ENCODE measurements around the gene PITPNM1. TPM values are rescaled to one million over a fixed set of nuclear protein-coding genes. Genes with fewer than 3 reads are reported as not detected.
"Not testable (repeated sequence)": the region's sequence is repeated elsewhere in the genome, so short reads cannot be mapped to it uniquely, and the experiment has no call there.

Gene PITPNM1
- polyA plus RNA-seq, 3 donors = 11.5 to 22.8 (median 11.7) TPM

DNA sequence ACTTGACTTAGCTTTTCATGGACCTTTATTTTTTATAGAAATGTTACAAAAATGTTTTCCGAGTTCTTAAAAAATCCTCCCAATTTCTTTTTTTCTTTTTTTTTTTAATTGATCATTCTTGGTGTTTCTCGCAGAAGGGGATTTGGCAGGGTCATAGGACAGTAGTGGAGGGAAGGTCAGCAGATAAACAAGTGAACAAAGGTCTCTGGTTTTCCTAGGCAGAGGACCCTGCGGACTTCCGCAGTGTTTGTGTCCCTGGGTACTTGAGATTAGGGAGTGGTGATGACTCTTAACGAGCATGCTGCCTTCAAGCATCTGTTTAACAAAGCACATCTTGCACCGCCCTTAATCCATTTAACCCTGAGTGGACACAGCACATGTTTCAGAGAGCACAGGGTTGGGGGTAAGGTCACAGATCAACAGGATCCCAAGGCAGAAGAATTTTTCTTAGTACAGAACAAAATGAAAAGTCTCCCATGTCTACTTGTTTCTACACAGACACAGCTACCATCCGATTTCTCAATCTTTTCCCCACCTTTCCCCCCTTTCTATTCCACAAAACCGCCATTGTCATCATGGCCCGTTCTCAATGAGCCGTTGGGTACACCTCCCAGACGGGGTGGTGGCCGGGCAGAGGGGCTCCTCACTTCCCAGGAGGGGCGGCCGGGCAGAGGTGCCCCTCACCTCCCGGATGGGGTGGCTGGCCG, 27.7 kb downstream of the PITPNM1 start:
- WGBS, 3 donors = 81 to 84% (median 82%) methylated on average over 12 of the region's 16 CpGs
- H3K27ac ChIP-seq (ENCODE audit: low read depth, low read length) = not testable (repeated sequence)

DNA sequence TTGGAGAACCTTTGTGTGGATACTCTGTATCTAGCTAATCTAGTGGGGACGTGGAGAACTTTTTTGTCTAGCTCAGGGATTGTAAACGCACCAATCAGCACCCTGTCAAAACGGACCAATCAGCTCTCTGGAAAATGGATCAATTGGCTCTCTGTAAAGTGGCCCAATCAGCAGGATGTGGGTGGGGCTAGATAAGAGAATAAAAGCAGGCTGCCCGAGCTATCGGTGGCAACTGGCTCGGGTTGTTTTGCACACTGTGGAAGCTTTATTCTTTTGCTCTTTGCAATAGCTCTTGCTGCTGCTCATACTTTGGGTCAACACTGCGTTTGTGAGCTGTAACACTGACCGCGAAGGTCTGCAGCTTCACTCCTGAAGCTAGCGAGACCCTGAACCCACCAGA, 28.5 kb downstream of the PITPNM1 start:
- WGBS, 3 donors = 69 to 87% (median 85%) methylated on average over 10 of the region's 10 CpGs
- not testable (repeated sequence) for H3K27ac ChIP-seq (ENCODE audit: low read depth, low read length)

DNA sequence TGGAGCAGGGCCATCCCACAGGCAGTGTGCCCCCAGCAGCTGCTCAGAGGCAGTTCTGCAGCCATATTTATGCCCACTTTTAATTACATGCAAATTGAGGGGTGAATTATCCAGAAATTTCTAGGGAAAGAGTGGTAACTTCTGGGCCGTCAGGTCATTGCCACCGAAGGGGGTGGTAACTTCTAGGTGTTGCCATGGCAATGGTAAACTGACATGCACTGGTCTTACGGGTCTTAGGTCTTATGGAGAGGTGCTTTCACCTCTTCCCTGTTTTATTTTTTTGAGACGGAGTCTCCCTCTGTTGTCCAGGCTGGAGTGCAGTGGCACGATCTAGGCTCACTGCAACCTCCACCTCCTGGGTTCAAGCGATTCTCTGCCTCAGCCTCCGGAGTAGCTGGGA, 32.3 kb downstream of the PITPNM1 start:
- no peak overlapping the region for H3K27ac ChIP-seq (ENCODE audit: low read depth, low read length)
- WGBS, 3 donors = 80 to 83% (median 82%) methylated on average over 7 of the region's 7 CpGs

DNA sequence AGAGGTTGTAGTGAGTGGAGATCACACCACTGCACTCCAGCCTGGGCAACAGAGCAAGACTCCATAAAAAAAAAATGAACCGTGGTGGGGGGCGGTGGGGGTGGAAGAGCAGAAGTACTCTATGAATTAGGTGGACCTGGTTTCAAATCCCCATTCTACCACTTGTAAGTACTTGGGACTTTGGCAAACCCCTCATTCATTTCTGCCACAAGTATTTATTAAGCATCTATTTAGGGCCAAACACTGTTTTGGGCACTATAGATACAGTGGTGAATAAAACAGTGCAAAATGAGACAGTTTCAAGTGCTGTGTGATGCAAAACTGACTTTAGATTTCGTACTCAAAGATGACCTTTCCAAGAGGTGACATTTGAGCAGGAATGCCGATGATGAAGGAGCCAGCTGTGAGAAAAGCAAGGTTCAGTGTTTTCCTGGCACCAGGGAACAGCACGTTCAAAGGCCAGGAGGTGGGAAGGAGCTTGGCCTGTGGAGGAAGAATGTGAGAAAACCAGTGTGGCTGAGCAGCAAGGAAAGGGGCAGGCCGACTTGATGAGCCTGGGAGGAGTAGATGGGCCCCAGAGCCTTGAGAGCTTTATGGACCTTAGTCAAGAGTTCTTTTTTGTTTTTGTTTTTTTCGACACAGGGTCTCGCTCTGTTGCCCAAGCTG, 34.7 kb downstream of the PITPNM1 start:
- WGBS, 3 donors = 83 to 87% (median 85%) methylated on average over 8 of the region's 8 CpGs

DNA sequence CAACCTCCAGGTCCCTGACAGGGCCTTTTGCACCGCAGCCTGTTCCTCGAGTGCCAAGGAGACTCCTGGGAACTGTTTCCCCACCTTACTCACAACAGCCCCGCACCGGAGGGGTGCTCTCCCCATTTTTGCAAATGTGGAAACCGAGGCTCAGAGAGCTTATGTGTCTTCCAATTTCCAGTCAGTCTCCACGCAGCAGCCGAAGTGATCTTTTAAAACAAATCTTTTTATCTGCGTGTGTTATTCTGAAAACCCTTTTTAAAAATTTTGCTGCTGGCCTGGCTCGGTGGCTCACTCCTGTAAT, 35.7 kb downstream of the PITPNM1 start:
- 9 to 12% (median 10%) methylated on average over 9 of the region's 9 CpGs for WGBS, 3 donors
- peak overlapping the region; percentile 60 for H3K27ac ChIP-seq (ENCODE audit: low read depth, low read length)

More for the DNA sequence above, 34.7 kb downstream of the PITPNM1 start:
- no peak overlapping the region for H3K27ac ChIP-seq (ENCODE audit: low read depth, low read length)

DNA sequence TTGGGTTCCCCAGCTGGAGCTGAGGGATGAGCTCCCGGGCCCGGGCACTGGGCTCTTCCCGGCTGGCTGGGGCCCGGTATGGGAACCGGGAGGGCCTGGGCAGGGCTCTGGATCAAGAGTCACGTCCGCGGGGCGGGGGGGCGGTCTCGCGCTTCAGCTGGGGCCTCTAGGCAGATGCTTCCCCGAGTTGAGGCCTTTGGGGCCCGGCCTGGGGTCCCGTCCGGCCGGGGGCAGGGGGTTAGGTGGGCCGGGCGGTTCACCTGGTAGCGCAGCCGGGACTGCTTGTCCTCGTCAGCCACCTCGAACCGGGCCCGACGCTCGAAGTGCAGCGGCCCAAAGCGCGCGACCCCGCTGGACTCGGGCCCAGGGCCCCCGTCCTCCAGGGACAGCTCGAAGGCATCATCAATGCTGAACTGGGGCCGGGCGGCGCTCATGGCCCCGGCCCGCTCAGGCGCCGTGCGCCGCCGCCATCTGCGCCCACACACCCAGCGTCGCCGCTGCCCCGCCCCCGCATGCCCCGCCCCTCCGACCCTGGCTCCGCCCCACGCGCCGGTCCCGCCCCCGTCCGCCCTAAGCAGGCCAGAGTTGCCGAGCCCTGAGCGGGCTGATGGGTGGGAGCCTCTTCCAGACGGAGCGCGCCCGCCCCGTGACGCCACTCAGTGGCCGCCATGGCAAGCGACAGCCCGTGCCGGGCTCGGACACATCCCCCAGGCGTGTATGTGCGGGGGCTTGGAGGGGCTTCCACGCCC, 36.2 kb downstream of the PITPNM1 start, which contains the start of gene TMEM134:
Gene TMEM134 (minus strand): TSS at position 493 of the 749 bp plus-strand sequence. CDS start 59 bp downstream, at position 434.
- H3K27ac ChIP-seq (ENCODE audit: low read depth, low read length) = peak within 1 kb of the TSS; percentile 60
- 0 to 1% (median 1%) methylated on average over 55 to 76 of the region's 76 CpGs for WGBS, 3 donors

DNA sequence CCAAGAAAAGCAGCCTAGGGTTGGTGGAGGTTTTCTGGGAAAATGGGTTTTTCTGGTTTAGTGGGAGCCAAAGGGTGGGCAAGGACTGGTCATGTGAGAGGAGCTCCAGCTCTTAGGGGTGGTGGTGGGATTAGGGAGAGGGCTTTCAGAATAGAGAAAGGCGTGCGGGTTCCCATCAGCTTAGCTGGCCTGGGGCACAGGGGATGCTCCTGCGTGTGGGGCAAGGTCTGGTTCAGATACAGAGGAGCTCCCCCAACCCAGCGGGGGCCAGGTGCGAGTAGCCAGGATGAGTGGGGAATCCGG, 36.8 kb downstream of the PITPNM1 start:
- no peak overlapping the region for H3K27ac ChIP-seq (ENCODE audit: low read depth, low read length)
- WGBS, 3 donors = 0 to 4% (median 2%) methylated on average over 4 to 6 of the region's 6 CpGs

DNA sequence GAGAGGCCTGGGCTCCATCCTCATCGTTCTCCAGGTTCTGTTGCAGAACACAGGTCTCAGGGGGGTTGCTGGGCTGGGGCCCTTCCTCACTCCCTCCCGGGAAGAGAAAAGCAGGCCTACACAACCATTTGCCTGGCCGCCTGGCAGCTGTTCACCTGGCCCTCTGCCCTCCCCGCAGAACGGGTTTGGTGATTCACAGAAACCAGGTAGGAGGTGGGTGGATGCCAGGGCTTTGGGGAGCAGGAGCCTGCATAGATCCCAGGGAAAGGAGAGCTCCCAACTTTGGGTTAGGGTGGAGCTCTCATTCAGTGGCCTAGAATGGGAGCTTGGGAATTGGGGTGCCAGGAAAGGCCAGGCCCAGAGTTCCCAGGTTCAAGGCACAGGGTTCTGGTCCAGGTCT, 37.1 kb downstream of the PITPNM1 start:
- WGBS, 3 donors = 14 to 34% (median 31%) methylated on average over 5 of the region's 5 CpGs
- no peak overlapping the region for H3K27ac ChIP-seq (ENCODE audit: low read depth, low read length)

DNA sequence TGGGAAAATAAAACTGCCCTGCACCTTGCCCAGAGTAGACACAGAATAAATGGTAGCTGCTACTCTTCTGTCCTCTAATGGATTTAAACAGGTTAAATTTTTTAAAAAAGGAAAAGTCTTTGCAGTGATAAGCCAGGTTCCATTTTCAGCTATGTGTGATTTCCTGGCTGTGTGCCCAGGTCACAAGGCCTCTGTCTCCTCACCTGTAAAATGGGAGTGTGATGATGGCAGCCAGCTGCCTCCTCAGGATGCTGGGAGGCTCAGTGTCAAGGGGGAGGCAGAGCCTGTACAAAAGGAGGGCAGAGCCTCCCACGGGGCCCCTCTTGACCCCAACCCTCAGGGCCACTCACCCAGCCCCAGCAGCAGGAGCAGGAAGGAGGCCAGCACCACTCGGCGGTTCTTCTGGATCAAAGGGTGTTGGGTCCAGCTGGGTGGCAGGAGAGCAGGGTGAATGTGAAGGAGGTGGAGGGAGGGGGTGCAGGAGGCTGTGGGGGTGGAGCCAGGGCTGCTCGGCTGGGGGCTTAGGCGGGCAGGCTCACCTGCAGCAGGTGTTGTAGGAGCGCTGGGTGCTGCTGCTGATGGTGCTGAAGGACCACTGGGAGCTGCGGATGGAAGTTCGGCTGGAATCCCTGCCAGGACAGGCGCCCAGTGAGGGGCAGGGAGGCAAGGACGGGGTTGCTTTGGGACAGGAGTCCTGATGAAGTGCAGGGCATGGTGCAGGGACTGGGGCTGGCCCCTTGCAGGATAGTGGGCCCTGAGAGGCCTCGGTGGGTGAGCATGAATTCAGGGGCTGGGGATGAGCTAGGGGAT, 38.0 kb downstream of the PITPNM1 start:
- 38 to 82% (median 71%) methylated on average over 11 of the region's 11 CpGs for WGBS, 3 donors
- no peak overlapping the region for H3K27ac ChIP-seq (ENCODE audit: low read depth, low read length)

DNA sequence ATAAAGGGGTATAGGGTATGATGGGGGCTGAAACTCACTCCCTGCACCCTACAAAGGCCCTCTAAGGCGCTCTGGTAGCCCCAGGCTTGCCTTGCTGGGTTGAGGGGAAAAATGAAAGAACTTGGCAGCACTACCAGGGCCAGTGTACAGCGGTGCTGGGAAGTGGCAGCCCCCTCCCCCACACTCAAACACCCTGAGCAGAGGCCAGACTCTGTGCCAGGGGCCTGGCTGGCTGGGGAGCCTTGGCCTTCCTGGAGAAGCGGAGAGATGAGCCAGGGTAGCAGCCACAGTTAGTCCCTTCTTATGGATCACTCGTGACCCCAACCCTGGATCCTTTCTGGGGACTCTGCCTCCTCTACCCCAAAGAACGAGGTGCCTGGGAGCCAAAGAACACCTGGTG, 38.8 kb downstream of the PITPNM1 start:
- no peak overlapping the region for H3K27ac ChIP-seq (ENCODE audit: low read depth, low read length)

DNA sequence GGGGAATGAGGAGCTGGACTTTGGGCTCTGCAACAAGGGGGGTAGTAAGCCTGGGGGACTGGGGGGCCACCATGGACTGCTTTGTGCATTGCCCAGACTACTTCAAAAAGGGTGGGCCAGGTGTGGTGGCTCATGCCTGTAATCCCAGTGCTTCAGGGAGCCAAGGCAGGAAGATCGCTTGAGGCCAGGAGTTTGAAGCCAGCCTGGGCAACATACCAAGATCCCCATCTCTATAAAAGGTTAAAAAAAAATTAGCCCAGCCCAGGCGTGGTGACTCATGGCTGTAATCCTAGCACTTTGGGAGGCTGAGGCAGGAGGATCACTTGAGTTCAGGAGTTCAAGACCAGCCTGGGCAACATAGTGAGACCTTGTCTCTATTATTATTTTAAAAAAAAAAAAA, 39.6 kb downstream of the PITPNM1 start:
- H3K27ac ChIP-seq (ENCODE audit: low read depth, low read length) = not testable (repeated sequence)
- 48 to 76% (median 63%) methylated on average over 2 of the region's 2 CpGs for WGBS, 3 donors

More for the DNA sequence above, 38.8 kb downstream of the PITPNM1 start:
- WGBS, 3 donors = 72 to 88% (median 81%) methylated on average over 5 of the region's 5 CpGs

DNA sequence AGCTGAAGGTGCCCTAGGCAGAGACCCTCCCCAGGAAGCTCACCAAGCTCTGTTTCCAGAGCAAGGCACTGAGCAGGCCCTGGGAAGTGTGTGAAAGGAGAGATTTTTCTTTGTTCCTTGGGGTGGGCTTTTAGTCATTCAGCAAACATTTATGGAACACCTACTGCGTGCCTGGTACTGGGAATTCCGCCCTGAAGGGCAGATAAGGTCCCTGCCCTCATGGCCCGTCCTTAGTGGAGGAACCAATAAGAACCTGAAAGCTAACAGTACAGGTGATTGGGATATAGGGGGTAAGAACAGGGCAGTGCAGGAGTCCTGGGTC, 40.0 kb downstream of the PITPNM1 start:
- H3K27ac ChIP-seq (ENCODE audit: low read depth, low read length) = no peak overlapping the region
- WGBS, 3 donors = 34 to 79% (median 73%) methylated on average over 3 of the region's 3 CpGs

DNA sequence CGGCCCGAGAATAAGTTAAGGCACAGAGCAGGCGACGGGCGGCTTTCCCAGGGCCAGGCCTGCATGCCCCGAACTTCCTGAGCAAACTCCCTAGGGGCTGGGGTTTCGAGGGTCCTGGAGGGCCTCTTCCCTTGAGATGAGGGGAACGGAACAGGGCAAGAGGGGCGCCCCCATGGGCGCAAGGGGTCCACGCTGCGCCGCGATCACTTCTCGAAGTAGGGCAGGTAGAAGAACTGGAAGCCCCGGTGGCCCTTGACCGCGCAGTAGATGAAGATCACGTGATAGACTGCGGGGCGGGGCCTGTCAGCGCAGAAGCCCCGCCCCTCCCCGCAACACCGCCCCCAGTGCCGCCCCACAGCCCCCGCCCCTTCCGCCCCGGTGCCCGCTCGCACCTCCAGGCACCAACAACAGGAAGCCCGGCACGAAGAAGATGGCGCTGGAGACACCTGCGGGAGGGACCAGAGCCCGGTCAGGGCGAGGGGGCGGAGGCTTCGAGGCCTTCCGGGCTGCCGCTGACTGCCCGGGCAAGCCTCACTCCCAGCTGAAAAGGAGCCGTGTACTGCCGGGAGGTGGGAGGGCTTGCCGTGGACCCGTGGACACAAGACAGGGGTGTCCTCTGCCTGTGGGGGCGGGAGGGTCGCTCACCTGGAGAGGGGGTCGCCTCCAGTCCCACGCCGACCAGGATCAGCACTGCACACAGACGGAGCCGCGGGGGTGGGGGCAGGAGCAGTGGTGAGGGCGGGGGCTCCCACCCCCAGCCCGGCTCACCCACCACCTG, 40.6 kb downstream of the PITPNM1 start:
- H3K27ac ChIP-seq (ENCODE audit: low read depth, low read length) = no peak overlapping the region
- WGBS, 3 donors = 16 to 22% (median 20%) methylated on average over 42 to 56 of the region's 56 CpGs

DNA sequence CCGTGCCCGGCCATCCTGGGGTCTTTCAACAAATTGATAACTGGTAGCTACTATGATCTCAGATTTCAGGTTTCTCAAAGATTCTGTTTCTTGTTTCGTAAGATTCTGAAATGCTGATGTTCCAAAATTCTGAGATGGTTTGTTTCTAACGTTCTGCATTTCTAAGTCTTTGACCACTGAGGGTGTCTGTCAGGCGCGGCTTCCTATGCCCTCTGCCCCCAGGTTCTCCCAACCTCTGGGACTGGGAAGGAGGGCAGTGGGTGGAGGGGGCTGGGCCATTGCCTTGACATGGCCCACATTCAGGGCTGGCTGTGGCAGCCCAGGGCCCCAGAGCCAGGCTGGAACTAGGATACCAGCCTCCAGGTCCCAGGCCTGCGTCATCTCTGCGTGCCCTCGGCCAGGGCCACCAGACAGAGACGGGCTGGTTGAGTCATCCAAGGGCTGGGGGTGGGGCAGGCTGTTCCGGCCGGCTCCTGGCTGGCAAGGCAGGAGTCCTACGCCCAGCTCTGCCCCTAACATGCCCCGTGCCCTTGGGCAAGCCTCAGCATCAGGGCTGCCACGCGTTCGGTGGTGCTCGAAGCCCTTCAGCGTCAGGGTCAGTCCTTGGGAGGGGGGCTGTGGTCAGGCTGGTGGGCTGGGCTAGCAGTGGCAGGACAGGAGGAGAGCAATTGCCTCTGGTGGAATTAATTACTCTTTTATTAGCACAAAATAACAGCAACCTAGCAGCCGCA, 41.3 kb downstream of the PITPNM1 start:
- 68 to 77% (median 71%) methylated on average over 20 of the region's 20 CpGs for WGBS, 3 donors
- no peak overlapping the region for H3K27ac ChIP-seq (ENCODE audit: low read depth, low read length)

DNA sequence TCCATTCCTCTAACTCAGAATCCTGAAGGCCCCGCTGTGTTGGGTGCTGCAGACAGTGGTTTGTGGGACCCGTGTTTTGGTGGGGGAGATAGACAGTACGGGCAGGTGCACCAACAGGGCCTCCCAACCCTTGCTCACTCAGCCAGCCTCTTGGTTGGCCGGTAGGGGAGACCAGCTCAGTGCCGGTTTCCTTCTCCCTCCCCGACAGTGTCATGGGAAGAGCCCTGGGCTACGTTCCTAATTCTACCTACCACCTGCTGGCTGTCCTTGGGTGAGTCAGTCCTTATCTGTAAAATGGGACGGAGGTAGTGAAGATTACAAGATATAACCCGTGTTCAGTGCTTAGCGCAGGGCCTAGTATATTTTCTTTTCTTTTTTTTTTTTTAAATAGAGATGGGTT, 42.0 kb downstream of the PITPNM1 start:
- WGBS, 3 donors = 69 to 95% (median 91%) methylated on average over 10 of the region's 10 CpGs
- H3K27ac ChIP-seq (ENCODE audit: low read depth, low read length) = no peak overlapping the region

DNA sequence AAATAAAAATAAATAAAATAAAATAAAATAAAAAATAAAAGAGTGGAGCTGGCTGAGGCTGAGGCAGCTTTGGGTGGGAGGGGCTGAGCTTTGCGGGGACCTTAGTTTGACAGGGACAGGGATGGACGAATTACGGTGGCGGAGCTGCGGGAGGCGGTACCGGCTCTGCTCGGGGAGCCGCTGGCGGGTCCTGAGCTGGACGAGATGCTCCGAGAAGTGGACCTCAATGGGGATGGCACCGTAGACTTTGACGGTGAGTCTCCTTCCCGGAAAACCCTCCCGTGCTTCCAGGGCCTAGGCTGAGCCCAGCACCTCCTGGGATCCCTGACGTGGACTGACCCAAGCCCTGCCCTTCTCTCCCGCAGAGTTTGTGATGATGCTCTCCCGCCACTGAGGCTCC, 46.9 kb downstream of the PITPNM1 start:
- no peak overlapping the region for H3K27ac ChIP-seq (ENCODE audit: low read depth, low read length)
- WGBS, 3 donors = 85 to 91% (median 87%) methylated on average over 17 to 19 of the region's 19 CpGs

DNA sequence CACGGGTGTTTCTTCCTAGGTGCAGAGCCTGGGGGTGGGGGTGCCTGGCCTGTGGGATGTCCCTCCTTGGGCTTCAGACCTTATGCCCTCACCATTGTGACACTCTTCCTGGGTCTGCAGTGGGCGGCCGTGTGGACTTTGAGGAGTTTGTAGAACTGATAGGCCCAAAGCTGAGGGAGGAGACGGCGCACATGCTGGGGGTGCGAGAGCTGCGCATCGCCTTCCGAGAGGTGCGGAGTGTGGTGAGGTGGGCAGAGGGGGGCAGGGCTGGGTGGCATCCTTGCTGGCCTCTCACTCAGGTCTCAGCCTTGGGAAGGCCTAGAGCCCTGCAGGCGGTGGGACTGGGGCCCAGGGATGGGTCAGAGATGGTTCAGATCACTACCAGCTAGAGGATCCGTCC, 47.7 kb downstream of the PITPNM1 start:
- H3K27ac ChIP-seq (ENCODE audit: low read depth, low read length) = no peak overlapping the region
- WGBS, 3 donors = 91 to 92% (median 92%) methylated on average over 12 of the region's 12 CpGs
